ENCODE results near the gene IFITM2.

Gene IFITM2

DNA sequence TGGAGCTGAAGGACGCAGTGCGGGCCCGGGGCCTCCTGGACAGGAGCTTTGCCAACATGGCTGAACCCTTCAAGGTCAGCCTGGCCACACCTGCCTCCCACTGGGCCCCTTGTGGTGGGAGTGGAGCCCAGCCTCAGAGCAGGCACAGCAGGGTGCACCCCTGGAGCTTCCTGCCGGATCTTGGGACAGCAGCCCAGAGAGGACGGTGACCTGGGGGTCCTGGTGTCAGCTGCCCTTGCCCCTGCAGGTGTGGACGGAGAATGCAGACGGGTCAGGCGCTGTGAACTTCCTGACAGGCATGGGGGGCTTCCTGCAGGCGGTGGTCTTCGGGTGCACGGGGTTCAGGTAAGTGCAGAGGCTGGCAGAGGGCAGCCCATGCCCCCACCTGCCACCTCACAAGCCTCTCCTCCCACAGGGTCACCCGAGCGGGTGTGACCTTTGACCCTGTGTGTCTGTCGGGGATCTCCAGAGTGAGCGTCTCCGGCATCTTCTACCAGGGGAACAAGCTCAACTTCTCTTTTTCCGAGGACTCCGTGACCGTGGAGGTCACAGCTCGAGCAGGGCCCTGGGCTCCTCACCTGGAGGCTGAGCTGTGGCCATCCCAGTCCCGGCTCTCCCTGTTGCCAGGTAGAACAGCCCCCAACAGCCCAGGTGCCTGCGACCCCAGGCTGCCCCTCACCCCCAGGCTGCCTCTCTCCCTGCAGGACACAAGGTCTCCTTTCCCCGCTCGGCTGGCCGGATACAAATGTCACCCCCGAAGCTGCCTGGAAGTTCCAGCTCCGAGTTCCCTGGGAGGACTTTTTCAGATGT lies 13.6 kb upstream of the IFITM2 start:
- no peak for DNase-seq

DNA sequence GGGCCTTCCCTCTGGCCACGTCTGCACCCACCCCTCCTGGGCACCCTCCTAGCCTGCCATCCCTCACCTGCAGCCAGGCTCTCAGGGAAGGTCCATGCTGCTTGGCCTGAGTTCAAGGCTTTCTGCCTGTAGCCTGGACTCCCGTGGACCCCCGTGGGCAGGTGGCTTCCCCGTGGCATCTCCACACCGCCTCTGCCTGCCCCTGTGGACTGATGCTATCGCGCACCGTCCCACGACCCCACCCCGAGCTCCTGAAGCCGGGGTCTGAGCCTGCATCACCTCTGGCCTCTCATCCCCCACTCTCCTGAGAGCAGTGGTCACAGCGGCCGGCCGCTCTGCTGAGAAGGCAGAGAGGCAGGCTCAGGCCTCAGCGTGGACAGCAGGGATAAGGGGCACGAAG lies 12.8 kb upstream of the IFITM2 start:
- no peak for DNase-seq

DNA sequence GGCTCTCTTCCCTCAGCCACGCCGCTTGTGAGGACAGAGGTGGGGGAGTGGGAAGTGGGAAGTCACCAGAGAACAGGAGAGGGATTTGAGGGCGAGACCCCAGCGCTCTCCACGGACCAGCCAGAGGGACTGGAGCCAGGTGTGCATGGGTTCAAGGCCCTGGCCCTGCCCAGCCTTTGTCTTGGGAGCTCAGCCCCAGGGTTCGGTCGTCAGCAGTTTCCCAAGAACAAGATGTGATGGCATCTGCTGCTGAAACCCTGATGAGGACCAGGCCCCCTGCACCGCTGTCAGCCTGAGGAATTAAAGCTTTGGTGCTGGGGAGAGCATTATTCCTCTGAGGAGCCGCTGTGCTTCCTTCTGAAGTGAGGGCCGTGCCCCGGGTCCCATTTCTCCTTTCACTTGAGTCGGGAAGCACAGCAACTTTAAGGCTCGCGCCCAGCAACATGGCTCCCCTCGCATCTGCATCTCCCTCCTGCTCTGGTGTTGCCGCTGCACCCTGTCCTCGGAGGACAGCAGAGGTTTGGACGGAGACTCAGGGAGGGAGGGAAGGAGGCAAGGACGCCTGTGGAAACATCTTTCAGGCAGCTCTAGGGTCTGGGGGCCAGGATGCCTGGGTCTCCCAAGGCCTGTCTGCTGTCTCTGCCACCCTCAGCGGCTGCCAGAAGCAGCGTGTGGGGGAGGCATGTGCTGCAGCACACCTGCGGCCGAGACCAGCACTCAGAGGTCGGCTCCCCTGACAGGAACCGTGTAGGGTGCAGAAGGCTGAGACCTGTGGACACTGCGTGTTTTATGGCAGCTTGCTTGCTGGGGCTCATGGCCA lies 12.1 kb upstream of the IFITM2 start:
- DNase-seq, result no peak

DNA sequence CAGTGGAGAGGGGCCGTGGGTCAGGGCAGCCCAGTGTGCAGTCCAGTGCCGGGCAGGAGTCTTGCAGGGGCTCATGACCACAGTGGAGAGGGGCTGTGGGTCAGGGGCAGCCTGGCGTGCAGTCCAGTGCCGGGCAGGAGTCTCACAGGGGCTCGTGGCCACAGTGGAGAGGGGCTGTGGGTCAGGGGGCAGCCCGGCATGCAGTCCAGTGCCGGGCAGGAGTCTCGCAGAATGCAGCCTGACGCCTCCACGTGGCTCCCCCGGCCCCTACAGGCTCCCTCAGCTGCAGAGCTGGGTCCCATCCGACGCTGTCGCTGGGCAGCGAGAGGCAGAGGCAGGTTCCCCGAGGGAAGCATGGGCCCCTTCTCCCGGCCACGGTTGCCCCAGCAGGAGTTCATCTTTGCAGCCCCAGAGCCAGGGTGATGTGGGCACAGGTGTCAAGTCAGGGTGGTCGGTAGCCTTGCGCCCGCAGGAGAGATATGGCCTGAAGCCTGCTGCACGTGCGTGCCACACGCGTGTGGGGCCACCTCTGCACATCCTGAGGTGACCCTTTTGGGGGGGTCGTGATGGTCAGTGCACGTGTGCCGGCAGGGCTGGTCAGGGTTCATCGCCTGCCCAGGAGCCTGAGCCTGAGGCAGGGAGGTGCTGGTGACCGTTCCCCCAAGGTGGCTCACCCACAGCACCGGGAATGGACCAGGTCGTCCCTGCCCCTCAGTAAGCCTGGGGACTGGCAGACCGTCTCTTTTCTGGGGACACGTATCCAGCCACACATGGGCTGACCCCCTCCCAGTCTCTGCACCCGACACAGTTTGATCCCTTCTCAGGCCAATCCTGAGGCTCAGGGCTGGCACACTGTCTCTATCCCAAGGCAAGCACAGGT lies 11.2 kb upstream of the IFITM2 start:
- DNase-seq, result no peak

DNA sequence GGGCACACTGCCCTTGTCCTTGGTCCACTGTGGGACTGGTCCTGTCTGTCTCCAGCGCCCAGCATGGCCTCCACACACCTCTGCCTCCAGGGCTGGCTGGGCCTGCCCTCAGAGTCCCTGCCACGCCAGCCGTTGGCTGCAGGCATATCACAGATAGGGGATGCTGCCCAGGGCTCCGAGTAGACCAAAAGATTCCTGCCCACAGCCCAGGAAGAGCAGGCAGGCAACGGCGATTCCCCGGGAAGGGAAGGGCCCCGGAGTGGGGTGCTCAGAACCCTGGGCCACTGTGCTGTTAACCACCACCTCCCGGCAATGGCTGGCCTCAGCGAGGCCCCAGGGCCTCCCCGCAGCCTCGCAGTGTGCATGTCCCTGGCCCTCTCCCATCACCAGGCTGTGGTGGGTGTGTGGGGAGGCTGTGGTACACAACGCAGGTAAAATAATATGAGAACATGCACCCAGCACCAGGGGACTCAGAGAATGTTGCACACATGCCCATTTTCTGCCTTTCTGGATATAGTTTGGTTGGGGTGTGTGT lies 10.5 kb upstream of the IFITM2 start:
- no peak for DNase-seq

DNA sequence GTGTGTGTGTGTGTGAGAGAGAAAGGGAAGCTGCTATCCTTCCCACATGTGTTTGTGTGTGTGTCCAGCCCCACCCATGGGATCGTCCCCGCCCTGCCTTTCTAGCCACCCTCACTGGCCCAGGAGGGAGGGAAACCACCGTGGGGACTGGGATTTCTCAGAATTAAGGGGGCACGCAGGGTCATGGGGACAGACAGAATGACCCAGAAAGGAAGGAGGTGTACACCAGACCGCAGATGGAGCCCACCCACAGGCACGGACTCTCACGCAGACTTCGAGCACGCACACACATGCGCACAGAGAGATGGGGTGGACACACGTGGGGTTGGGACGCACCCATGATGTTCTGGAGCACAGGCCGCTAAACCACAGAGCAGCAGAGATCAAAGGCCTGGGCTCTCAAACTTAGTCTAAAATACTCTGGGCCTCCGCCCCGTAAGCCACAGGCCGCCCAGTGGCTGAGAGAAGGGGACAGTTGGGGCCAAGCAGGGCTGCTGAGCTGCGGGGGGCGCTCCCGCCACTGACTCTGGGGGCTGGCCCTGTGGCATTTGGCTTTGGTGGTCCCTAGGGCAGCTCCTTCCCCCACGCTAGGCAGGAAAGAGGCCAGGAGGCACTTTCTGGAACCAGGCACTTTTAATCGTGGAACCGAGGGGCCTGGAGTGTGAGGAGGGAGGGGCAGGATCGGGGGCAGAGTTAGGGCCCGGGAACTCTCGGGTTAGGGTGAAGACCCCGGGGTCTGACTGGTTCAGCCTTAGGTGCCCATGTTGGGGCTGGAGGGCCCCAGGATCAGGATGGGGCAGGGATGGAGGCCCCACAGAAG lies 9.8 kb upstream of the IFITM2 start:
- peak; percentile 95 for DNase-seq

DNA sequence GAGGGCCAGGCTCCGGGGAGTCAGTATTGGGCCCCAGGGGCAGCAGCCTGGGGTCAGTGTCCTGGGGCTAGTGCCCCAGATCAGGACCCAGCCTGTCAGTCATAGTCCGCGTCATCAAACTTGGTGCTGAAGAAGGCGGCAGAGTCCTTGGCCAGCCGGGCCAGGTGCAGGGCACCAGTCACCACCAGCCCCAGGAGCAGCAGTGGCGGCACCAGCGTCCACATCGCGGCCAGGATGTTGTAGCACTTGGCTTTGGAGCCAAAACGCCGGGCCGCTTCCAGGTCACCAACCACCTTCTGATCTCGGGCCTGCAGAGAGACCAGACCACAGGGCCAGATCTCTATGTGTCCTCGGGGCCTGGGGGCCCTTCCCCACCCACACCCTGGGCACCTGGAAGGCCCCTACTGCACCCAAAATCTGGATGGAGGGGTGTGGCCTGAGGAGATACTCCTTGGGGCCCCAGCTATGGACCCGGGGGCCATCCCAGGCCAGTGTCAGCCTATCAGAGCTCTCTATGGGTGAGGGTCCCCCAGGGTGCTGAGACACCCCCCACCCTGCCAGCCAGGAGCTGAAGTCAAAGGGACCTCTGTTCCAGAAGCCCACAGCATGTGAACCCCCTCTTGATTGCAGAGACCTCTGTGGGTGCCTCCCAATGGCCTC lies 9.1 kb upstream of the IFITM2 start:
- DNase-seq, result no peak

DNA sequence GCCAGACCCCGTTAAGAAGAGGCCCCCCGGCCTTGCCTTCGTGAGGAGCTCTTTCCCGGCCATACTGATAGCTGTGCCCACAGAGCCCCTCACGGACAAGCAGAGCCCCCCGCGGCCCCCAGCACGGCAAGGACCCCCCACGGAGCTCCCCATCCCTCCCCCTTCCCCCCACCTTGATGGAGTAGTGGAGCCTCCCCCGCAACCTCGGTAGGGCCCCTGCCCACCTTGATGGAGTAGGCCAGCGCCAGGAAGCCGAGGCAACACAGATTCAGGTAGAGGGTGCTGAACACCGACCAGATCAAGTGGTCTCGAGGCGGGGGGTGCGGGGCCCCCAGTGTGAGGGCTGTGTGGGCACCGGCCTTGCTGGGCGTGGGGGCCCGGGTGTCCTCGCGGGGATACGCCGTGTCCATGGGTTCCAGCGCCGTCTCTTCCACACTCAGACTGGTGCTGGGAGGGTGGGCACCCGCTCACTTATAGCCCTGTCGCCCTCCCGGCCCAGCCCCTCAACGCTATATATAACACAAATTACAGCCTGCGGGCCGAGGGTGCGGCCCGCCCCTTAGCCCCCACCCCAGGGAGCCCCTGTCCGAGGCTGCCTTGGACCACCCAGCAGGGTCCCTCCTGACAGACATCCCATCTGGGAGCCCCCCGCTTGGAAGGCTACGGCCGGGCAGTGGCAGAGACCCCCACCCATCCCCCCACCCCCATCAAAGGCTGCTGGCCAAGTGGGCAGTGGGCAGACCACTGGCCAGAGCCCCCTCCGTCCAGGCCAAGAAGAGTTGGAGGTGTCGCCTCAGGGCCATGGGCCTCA lies 8.3 kb upstream of the IFITM2 start, which contains the start of gene IFITM5:
TSS of gene IFITM5 (minus strand) at position 446 of the 811 bp plus-strand sequence. CDS start at position 410, 36 bp downstream.
- DNase-seq, result no peak

DNA sequence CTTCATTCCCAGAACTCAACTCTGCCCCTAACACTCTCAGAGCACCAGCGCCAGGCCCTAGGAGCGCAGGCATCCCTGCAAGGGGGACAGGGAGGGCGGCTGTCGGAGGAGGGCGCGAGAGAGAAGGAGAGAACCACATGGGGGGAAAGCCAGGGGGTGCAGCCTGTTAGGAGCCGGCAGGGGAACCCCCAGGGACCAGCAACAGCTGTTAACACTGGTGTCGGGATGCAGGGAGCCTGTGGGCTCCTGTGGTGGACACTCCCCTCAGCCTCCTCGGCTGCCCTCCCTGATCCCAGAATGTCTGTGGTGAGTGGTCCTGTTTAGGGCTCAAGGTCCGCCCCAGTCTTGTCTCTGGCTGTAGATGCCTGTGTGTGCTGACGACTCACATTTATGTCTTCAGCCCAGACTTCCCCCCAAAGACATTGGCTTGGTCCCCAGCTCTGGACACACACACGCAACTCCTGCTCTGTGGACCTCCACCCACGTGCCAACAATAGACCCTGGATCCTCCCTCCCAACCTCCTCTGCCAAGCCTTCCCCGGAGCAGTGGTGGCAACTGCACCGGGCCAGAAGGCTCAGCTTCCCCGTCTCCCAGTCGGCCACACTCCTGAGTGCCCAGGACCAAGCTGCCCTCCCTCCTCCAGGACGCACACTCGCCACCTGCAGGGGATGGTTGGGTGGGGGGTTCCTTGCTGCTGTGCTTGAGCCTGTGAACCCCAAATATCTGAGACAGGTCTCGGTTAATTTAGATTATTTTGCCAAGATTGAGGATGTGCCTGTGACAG lies 7.5 kb upstream of the IFITM2 start:
- peak; percentile 24 for DNase-seq

DNA sequence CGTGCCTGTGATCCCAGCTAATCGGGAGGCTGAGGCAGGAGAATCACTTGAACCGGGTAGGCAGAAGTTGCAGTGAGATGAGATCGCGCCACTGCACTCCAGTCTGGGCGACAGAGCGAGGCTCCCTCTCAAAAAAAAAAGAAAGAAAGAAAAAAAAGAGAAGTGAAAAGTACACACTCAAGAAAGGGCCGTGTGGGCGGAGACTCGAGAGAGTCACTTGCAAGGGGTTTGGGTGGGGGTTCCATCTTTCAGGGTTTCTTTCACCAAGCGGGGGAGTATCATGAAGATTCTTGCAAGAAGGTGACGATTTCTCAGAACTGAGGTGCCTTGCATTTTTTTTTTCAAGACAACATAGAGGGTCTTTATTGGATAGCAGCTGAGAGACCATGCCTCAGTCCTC lies 4.3 kb upstream of the IFITM2 start:
- no peak for DNase-seq

DNA sequence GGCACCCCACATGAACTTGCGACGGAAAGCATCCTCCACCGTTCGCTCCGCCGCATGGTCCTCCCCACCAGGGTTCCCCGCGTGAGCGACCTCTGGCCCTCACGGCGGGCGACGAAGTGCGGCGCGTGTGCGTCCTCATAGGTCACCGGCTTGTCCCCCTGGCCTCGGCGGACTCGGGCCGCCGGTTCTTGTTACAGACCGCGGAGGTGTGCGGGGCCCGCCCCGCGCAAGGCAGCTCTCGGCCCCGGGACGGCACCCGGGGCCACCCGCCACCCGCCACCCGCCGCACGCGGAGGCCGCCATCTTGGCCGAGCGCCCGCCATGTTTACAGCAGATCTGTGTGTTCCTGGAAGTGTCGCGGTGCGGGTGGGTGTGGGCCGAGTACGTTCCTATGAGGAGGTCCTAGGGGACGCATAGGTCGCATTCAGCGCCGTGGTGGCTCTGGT lies 3.5 kb upstream of the IFITM2 start:
- DNase-seq, result no peak

DNA sequence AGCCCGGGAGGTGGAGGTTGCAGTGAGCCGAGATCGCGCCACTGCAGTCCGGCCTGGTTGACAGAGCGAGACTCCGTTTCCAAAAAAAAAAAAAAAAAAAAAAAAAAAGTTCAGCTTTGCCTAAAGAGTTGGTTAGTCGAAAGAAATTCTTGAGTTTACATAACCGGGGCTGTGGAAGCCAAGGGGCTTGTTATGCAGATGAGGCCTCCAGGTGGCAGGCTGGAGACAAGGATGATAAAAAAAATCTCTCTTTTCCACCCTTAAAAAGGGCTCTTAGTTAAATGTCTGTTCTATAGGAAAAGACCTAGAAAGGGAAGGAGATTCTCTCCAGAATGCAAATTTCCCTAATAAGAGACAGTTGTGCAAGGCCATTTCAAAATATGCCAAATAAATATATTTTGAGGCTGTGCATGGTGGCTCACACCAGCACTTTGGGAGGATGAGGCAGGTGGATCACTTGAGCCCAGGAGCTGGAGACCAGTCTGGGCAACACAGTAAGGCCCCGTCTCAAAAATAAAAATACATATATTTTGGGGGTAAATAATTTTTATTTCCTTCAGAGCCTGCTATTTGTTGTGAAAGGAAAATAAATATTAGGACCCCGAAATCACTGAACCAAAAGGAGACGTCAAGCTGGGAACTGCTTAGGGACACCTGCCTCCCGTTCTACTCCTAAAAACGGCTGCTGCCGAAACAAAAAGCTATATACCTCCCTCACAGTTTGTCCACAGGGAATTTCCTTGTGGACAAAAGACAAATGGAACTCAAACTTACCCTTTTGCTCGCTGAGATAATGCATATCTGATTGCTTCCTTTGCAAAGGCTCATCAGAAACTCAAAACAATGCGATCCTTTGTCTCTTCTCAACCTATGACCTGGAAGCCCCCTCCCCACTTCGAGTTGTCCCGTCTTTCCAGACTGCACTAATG lies 2.4 kb upstream of the IFITM2 start:
- peak; percentile 85 for DNase-seq

DNA sequence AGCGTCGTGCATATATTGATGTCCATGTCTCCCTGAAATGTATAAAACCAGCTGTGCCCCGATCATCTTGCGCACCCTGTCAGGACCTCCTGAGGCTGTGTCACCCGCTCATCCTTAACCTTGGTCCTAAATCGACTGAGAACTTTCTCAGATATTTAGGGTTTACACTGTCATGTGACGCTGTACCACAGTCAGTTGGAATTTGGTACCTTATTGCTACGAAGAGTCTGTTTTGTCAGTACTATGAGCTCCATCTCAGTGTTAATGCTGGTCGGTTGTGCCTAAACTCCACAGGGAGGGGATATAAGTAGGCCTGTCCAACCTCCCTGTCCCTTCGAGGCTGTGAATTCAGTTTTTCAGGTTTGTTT lies 1.8 kb upstream of the IFITM2 start:
- no peak for DNase-seq

DNA sequence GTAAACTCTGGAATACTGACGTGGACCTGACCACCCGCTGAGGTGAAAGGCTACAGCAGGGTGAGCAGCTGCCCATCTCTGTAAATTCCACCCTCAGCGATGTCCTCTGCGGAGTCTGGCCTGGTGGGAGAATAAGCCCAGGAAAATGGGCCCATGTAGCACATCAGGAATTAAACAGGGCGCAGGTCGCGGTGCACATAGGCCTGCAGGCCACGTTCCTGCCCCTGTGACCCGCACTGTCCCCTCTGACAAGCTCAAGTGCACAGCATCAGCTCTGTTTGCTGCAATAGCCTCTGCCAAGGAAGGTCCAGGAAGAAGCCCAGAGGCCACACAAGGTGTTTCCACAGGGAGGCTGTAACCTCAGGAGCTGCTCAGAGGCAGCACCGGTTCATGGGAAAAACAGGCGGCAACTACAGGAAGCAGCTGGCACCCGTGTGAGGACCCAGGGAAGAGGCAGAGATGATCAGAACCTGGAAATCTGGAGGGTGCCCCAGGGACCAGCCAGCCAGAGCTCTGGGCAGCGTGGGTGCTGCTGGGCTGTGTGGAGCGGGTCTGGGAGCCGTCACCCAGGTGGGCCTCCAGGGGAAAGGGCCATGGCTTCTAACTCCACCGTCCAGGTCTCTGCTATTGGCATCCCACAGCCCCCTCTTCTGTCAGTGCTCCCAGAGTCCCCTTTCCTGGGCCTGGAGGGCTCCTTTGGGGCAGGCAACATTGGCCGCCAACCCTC lies 808 bp upstream of the IFITM2 start:
- DNase-seq, result no peak

DNA sequence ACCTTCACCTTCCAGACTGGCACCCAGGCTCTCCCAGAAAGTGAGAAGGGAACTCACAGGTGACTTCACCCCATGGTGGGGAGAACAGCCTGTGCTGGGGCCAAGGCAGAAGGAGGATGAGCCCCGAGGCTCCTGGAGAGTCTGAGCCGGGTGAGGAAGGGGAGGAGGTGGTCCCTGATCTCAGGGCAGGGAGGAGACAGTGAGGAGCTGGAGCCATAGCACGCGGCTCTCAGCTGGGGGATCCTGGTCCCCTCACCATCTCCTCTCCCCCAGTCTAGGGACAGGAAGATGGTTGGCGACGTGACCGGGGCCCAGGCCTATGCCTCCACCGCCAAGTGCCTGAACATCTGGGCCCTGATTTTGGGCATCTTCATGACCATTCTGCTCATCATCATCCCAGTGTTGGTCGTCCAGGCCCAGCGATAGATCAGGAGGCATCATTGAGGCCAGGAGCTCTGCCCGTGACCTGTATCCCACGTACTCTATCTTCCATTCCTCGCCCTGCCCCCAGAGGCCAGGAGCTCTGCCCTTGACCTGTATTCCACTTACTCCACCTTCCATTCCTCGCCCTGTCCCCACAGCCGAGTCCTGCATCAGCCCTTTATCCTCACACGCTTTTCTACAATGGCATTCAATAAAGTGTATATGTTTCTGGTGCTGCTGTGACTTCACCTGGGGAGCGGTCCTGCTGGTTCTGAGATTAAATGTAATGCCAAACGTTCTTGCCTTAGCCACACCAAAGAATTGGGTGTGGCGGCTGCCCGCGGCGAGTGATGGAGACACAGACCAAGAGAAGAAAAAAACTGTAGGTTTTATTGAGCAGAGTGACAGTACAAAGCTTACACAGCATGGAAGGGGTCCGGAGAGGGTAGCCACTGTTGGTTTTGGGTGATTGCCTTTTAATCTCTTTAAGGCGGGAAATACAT lies 1.4 kb downstream of the IFITM2 start:
- DNase-seq, result peak; percentile 45

DNA sequence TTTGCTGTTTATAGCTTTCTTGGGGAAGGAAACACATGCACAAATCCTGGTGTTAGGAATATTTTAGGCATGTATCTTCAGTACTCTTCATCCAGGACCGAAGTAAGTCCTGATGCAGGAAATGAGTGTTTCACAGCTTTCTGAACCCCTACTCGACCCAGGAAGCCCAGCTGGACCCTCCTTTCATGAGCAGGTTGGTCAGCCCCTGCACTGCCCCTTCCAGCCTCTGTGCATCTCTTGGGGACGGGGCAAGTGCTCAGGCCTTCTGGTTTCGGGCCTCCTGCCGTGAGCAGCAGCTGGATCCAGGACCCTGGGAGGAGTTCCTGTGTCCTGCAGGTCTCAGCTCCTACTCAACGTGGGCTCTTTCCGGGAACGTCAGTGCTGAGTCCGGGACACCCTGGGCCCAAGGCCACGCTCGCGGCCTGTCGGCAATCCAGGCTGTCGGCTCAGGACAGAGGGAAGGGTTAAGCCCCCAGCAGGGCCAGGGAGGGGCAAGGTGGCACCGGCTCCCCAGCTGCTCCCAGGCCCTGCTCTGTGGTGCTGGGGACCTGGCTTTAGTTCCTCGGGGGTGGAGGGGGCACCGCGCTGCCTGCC lies 2.5 kb downstream of the IFITM2 start:
- peak; percentile 39 for DNase-seq
